Endothelial cell of umbilical vein (primary cell): ENCODE results near the gene TANGO6. TPM values are rescaled to one million over a fixed set of nuclear protein-coding genes. Genes with fewer than 3 reads are reported as not detected.

ENCODE experiments used
- BruUV-seq: library from RNA; stranded (reverse); fragments of 400-500 nt; replicated peaks from 2 replicates; lab custom pipeline; 2021; lab: Mats Ljungman, UMichigan
- CTCF ChIA-PET: fragments of 300-600, 350-600 bp; sonication (Branson Sonifier 250); formaldehyde crosslinking; loops from one replicate; lab custom pipeline; 2021; ENCODE audit warnings: antibody characterized with exemption, inconsistent platforms; lab: Charles Lee
- POLR2A ChIA-PET: fragments of 300-600, 350-600 bp; sonication (Branson Sonifier 250); formaldehyde crosslinking; loops from one replicate; lab custom pipeline; 2021; ENCODE audit warnings: antibody characterized with exemption, inconsistent platforms; lab: Charles Lee
- DNase-seq: peaks from one replicate; pipeline ENCODE4 v3.0.0-alpha.2; 2011; ENCODE audit warnings: low read depth, low spot score
- FAIRE-seq: peaks from 2 replicates; lab custom pipeline; 2011; peaks lifted over from hg19 to GRCh38; lab: Jason Lieb, UNC
- H2AFZ ChIP-seq: 2 replicates; pipeline ENCODE4 v1.6.0; 2012; ENCODE audit warnings: low read depth, low read length, control low read depth, inconsistent platforms
- H3K27ac ChIP-seq: 2 replicates; pipeline ENCODE4 v1.5.1; 2011; ENCODE audit warnings: low read depth, mild to moderate bottlenecking, control low read depth, low read length, moderate library complexity; ENCODE audit not compliant: insufficient read depth
- H3K27me3 ChIP-seq, 2 experiments: 2 replicates each; pipeline versions ENCODE4 v1.6.0 to v1.6.1; 2011; ENCODE audit warnings: low read length in 2 of 2, mixed read lengths in 1 of 2; ENCODE audit not compliant: control insufficient read depth in 2 of 2, insufficient read depth in 2 of 2
- H3K36me3 ChIP-seq, 2 experiments: 2 replicates in 1 of 2; 3 replicates in 1 of 2; pipeline ENCODE4 v1.5.1; 2011; ENCODE audit warnings: low read length in 2 of 2, mild to moderate bottlenecking in 1 of 2, moderate library complexity in 1 of 2; ENCODE audit not compliant: control insufficient read depth in 2 of 2, insufficient read depth in 2 of 2; ENCODE audit errors: extremely low read depth in 1 of 2
- H3K4me1 ChIP-seq: 3 replicates; pipeline ENCODE4 v1.5.1; 2011; ENCODE audit warnings: mild to moderate bottlenecking, low read length; ENCODE audit not compliant: control insufficient read depth, insufficient read depth; ENCODE audit errors: extremely low read depth
- H3K4me2 ChIP-seq: 2 replicates; pipeline ENCODE4 v1.6.1; 2011; ENCODE audit warnings: low read length, control low read depth, mixed read lengths; ENCODE audit not compliant: insufficient read depth
- H3K4me3 ChIP-seq, 3 experiments: fragments of 200-600 bp in 1 of 3; sonication (generic), shearing (Covaris generic) in 1 of 3; replicated peaks in 1 of 3; 2 replicates each; pipeline ENCODE4 v1.5.1; 2011 to 2016; ENCODE audit warnings: control low read depth in 3 of 3, low read length in 3 of 3, mild to moderate bottlenecking in 2 of 3, inconsistent platforms in 1 of 3, low read depth in 1 of 3, moderate library complexity in 1 of 3; ENCODE audit not compliant: insufficient read depth in 1 of 3
- H3K79me2 ChIP-seq: 2 replicates; pipeline ENCODE4 v1.6.0; 2012; ENCODE audit warnings: low read length, inconsistent platforms; ENCODE audit not compliant: control insufficient read depth, insufficient read depth
- H3K9ac ChIP-seq: replicated peaks from 2 replicates; pipeline ENCODE3; 2011; ENCODE audit warnings: low read length, control low read depth; ENCODE audit not compliant: insufficient read depth; ENCODE audit errors: extremely low read depth
- H3K9me1 ChIP-seq: replicated peaks from 3 replicates; pipeline ENCODE4 v1.6.0; 2011; ENCODE audit warnings: mild to moderate bottlenecking, low read length; ENCODE audit not compliant: control insufficient read depth, insufficient read depth; ENCODE audit errors: extremely low read depth
- H3K9me3 ChIP-seq: replicated peaks from 2 replicates; pipeline ENCODE4 v1.5.1; 2012; ENCODE audit warnings: low read length, inconsistent platforms; ENCODE audit not compliant: control insufficient read depth, insufficient read depth
- H4K20me1 ChIP-seq: replicated peaks from 2 replicates; pipeline ENCODE3; 2011; ENCODE audit warnings: mild to moderate bottlenecking, low read length; ENCODE audit not compliant: control insufficient read depth, insufficient read depth; ENCODE audit errors: extremely low read depth
- EZH2 ChIP-seq: IDR thresholded peaks from 2 replicates; pipeline ENCODE4 v1.6.1; 2012; ENCODE audit warnings: borderline replicate concordance, low read depth, mild to moderate bottlenecking, moderate library complexity, low read length, inconsistent platforms; ENCODE audit not compliant: severe bottlenecking
- FOS ChIP-seq: IDR thresholded peaks from 2 replicates; pipeline ENCODE4 v1.6.1; 2011; ENCODE audit warnings: mild to moderate bottlenecking, low read length, moderate library complexity, borderline replicate concordance; ENCODE audit not compliant: insufficient read depth
- GATA2 ChIP-seq: IDR thresholded peaks from 2 replicates; pipeline ENCODE4 v1.7.0; 2011; ENCODE audit warnings: low read depth, mild to moderate bottlenecking, moderate library complexity, mixed read lengths, low read length; ENCODE audit not compliant: insufficient read length, insufficient read depth
- JUN ChIP-seq: IDR thresholded peaks from 2 replicates; pipeline ENCODE4 v1.6.1; 2011; ENCODE audit warnings: borderline replicate concordance, low read depth; ENCODE audit not compliant: insufficient read length, insufficient read depth
- MYC ChIP-seq: IDR thresholded peaks from one replicate; pipeline ENCODE4 v1.6.1; 2011; ENCODE audit warnings: mild to moderate bottlenecking, low read depth, low read length
- POLR2A ChIP-seq: IDR thresholded peaks from 2 replicates; pipeline ENCODE4 v1.6.1; 2012; ENCODE audit warnings: low read depth, mild to moderate bottlenecking, control low read depth, low read length
- POLR2AphosphoS5 ChIP-seq: IDR thresholded peaks from 2 replicates; pipeline ENCODE4 v1.6.1; 2012; ENCODE audit warnings: low read depth, mild to moderate bottlenecking, control low read depth, low read length, moderate library complexity; ENCODE audit not compliant: insufficient read depth
- dilution Hi-C: fragments of 300-500 bp; cut with MboI; formaldehyde crosslinking; loops from one replicate; pipeline ENCODE4 v1.15.0; 2019; ENCODE audit warnings: low sequenced_read_pairs; ENCODE audit not compliant: extremely low pct_ligation_motif_present
- intact Hi-C: fragments of 100-400 bp; cut with micrococcal nuclease; formaldehyde crosslinking; loops from one replicate; pipeline ENCODE4 v1.10.0; 2022
- polyA plus RNA-seq, 4 experiments: library from polyadenylated mRNA; depleted of rRNA in 3 of 4; stranded (reverse) in 3 of 4; unstranded in 1 of 4; fragments of >200 nt; gene quantifications; 2 replicates each; pipeline versions ENCODE4 v1.2.1 to v1.2.3, GENCODE V29; 2011 to 2012; ENCODE audit warnings: missing spikeins in 1 of 4
- total RNA-seq: library from RNA; stranded (reverse); gene quantifications from 2 replicates; pipeline ENCODE4 v1.2.3, GENCODE V29; 2021
- TF ChIP-seq, protein P1 (sequence below): IDR thresholded peaks from 2 replicates; pipeline ENCODE4 v1.6.1; 2011; ENCODE audit not compliant: insufficient read depth, insufficient read length
- TF ChIP-seq, protein P2 (sequence below), 2 donors: IDR thresholded peaks; 1 replicate in 1 of 2; 2 replicates in 1 of 2; pipeline ENCODE4 v1.5.1; 2011; ENCODE audit warnings: low read length in 2 of 2, mild to moderate bottlenecking in 2 of 2, moderate library complexity in 2 of 2, control low read depth in 1 of 2, inconsistent platforms in 1 of 2, low read depth in 1 of 2; ENCODE audit not compliant: insufficient read depth in 1 of 2; ENCODE audit errors: extremely low read depth in 1 of 2

Gene TANGO6
- total and polyA plus RNA-seq, 2 donors (not counting 3 experiments of a cell fraction or from before 2014, with no cell fraction given) = 6.7 to 21.2 TPM

DNA sequence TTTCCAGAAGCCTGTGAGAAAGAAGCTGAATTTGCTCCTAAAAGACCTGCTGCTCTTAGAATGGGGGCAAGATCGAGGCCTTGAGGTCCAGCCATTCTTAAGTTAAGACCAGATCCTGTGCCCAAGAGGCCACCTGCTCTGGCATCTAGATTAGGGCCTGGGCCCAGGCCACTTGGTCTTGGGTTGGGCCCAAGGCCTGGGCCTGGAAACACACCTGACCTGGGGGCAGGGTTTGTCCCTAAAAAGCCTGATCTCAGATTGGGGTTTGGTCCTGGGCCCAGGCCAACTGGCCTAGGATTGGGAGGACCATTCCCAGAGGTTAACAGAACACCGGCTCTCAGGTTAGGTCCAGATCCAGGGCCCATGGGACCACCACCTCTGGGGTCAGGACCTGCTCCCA is 276.2 kb downstream of the TANGO6 start:
- no TSS peak for BruUV-seq
- DNase-seq (no peak), FAIRE-seq (no peak)
- dilution Hi-C loops = no loop called here
- no peak overlapping the region for H3K4me3 ChIP-seq
- no peaks in the 10 kb centered on the region for H3K9me3 ChIP-seq
- H3K79me2 ChIP-seq = peaks cover 8% of the 10 kb centered on the region
- H3K27ac ChIP-seq = no peak overlapping the region
- H3K36me3 ChIP-seq = peaks cover 2 to 26% of the 10 kb centered on the region in 2 experiments
- H3K27me3 ChIP-seq = no peaks in the 10 kb centered on the region
- intact Hi-C loops = no loop called here
- H3K9ac ChIP-seq = no peak overlapping the region
- peaks cover 6% of the 10 kb centered on the region for H4K20me1 ChIP-seq
- TF ChIP-seq EZH2 = no peak
- TF ChIP-seq, protein P1, sequence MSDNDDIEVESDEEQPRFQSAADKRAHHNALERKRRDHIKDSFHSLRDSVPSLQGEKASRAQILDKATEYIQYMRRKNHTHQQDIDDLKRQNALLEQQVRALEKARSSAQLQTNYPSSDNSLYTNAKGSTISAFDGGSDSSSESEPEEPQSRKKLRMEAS = no peak
- TF ChIP-seq GATA2 = no peak
- no peak for TF ChIP-seq MYC
- TF ChIP-seq FOS = no peak
- no peak for TF ChIP-seq POLR2A
- no peak for TF ChIP-seq JUN
- TF ChIP-seq, protein P2, sequence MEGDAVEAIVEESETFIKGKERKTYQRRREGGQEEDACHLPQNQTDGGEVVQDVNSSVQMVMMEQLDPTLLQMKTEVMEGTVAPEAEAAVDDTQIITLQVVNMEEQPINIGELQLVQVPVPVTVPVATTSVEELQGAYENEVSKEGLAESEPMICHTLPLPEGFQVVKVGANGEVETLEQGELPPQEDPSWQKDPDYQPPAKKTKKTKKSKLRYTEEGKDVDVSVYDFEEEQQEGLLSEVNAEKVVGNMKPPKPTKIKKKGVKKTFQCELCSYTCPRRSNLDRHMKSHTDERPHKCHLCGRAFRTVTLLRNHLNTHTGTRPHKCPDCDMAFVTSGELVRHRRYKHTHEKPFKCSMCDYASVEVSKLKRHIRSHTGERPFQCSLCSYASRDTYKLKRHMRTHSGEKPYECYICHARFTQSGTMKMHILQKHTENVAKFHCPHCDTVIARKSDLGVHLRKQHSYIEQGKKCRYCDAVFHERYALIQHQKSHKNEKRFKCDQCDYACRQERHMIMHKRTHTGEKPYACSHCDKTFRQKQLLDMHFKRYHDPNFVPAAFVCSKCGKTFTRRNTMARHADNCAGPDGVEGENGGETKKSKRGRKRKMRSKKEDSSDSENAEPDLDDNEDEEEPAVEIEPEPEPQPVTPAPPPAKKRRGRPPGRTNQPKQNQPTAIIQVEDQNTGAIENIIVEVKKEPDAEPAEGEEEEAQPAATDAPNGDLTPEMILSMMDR (IDR thresholded peaks at IDR 0.05; ENCODE audit: extremely low read depth in 1 of 2, insufficient read depth in 1 of 2, low read depth in 1 of 2, low read length in 2 of 2) = no peak
- TF ChIP-seq POLR2AphosphoS5 = no peak
- ChIA-PET POLR2A (no interaction called here), CTCF (interaction anchor here (1.0 to 1.6 kb wide), 3 partner anchors 11 to 272 kb away, joined by 3 to 7 read pairs (median 5); no protein-coding TSS in a partner anchor)
- no peak overlapping the region for H2AFZ ChIP-seq
- H3K4me2 ChIP-seq = no peak overlapping the region
- peaks cover 13% of the 10 kb centered on the region for H3K4me1 ChIP-seq
- no peaks in the 10 kb centered on the region for H3K9me1 ChIP-seq
